Stimulated activated CD8-positive, alpha-beta memory T cell treated with anti-CD3 and anti-CD28 coated beads, Interleukin-15, amount 100 ng/mL, for 4 hours (primary cell): Measurements from ENCODE around the gene MAGED1.

Source experiments
- DNase-seq, 2 donors: peaks; one replicate each; pipeline ENCODE4 v3.0.0-alpha.2; 2020; ENCODE audit warnings: low read depth in 2 of 2

The MAGED1 gene, protein sequence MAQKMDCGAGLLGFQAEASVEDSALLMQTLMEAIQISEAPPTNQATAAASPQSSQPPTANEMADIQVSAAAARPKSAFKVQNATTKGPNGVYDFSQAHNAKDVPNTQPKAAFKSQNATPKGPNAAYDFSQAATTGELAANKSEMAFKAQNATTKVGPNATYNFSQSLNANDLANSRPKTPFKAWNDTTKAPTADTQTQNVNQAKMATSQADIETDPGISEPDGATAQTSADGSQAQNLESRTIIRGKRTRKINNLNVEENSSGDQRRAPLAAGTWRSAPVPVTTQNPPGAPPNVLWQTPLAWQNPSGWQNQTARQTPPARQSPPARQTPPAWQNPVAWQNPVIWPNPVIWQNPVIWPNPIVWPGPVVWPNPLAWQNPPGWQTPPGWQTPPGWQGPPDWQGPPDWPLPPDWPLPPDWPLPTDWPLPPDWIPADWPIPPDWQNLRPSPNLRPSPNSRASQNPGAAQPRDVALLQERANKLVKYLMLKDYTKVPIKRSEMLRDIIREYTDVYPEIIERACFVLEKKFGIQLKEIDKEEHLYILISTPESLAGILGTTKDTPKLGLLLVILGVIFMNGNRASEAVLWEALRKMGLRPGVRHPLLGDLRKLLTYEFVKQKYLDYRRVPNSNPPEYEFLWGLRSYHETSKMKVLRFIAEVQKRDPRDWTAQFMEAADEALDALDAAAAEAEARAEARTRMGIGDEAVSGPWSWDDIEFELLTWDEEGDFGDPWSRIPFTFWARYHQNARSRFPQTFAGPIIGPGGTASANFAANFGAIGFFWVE

GRCh38 chrX:51892921-51893745 lies at the start of gene MAGED1:
Gene MAGED1, plus strand, starts transcription at chrX:51893623. Its CDS starts 682 bp downstream, at chrX:51894305.
- DNase-seq = peak; percentile 46 to 50

- DNase-seq = no peak
These were observed 46.0 kb upstream of the MAGED1 start for GRCh38 chrX:51847463-51847862.

- no peak for DNase-seq
These were observed 41.8 kb upstream of the MAGED1 start for GRCh38 chrX:51851507-51852085.

DNA sequence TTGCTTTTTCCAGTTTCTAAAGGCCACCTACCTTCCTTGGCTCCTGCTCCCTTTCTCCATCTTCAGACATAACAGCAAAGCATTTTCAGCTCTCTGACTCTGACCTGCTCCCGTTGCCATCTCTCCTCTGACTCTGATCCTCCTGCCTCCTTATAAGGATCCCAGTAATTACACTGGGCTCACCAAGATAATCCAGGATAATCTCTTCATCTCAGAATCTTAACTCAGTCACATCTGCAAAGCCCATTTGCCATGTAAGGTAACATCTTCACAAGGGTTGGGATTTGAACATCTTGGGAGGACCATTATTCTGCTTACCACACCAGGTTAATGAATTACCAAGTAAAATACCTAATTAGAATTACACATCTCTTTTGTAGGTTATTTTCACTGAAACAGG lies 41.3 kb upstream of the MAGED1 start:
- DNase-seq = no peak

GRCh38 chrX:51852621-51853020 lies 40.8 kb upstream of the MAGED1 start:
- no peak for DNase-seq

GRCh38 chrX:51853251-51853650 lies 40.2 kb upstream of the MAGED1 start:
- DNase-seq = no peak

- DNase-seq = no peak
These were observed 37.7 kb upstream of the MAGED1 start for GRCh38 chrX:51855698-51856097.

GRCh38 chrX:51857159-51857733 lies 36.2 kb upstream of the MAGED1 start:
- no peak for DNase-seq

DNA sequence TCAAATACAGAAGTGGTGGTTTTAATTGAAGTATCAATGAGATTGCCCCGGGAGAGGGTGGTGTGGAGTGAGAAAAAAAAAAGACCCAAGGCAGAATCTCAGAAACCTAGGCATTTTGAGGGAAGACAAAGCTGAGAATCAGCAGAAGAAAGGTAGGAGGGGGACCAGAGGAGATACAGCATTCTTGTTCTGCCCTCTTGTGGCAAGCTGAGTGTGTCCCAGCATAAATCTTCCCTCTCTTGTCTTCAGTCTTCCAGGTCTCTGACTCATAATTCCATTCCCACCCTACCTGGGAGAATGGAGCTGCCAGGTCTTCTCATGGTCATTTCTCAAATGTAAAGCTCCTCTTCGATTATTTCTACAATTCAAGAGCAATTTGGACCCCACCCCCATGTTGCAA lies 32.7 kb upstream of the MAGED1 start:
- DNase-seq = no peak

DNA sequence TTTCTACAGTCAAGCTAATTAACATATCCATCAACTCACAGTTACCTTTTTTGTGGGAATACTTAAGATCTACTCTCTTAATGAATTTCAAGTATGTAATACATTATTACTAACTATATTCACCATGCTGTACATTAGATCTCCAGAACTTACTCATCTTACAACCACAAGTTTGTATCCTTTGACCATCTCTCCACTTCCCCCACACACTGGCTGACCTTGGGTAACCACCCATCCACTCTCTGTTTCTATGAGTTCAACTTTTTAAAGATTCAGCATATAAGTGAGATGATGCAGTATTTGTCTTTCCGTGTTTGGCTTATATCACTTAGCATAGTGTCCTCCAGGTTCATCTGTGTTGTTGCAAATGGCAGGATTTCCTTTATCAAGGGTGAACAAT lies 30.5 kb upstream of the MAGED1 start:
- no peak for DNase-seq

DNA sequence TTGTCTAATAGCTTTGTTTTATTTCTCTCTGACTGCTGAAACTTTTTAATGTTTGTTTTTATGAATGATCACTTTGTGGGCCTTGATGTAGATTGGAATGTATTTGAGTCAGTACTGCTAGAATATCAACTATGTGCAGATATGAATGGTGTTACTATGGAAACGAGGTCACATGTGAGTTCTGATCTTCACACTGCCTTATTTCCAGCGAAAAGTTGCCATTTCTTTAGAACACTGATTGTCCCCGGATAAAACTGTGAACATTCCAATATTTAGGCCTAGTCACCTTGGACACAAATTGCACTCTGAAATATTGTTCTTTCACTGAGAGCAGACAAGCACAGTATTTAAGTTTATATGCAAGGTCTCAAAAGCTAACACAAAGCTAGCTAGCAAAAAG lies 27.2 kb upstream of the MAGED1 start:
- no peak for DNase-seq

- DNase-seq = no peak
These were observed 25.8 kb upstream of the MAGED1 start for GRCh38 chrX:51867626-51868025.

DNA sequence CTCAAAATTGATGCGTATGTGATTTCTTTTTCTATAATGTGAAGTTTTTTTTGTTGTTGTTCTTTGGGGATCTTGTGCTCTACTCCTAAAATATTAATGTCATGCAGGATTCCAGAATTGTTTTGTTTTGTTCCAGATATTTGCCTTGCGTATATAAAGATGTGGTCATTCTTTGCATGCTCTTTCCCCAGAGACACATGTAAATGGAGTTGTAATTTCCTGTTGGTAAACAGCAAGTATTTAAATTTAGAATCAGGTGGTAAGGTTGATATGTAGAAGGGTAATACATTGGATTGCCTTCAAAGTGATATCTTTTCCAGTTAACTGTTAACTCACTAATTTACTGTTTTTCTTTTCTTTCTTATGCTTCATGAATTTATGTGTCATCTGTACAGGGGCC lies 23.1 kb upstream of the MAGED1 start:
- no peak for DNase-seq

GRCh38 chrX:51874123-51874522 lies 19.3 kb upstream of the MAGED1 start:
- no peak for DNase-seq

DNA sequence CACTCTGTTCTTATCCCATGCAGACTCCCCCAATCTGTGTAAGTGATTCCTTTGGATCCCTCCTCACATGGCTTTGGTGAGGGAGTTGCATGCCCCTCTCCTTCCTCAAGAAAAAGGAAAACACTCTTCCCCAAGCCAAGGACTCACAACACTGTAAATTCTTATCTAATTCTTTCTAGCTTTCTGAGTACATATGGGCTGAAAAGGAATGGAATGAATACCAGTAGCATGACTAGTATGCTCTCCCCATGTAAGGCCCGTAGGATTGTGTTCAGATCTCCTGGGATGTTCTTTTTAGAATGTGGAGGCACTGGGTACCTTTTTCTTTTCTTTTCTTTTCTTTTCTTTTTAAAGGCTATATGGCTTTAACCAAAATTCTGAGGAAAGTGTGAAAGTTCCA lies 17.0 kb upstream of the MAGED1 start:
- no peak for DNase-seq

DNA sequence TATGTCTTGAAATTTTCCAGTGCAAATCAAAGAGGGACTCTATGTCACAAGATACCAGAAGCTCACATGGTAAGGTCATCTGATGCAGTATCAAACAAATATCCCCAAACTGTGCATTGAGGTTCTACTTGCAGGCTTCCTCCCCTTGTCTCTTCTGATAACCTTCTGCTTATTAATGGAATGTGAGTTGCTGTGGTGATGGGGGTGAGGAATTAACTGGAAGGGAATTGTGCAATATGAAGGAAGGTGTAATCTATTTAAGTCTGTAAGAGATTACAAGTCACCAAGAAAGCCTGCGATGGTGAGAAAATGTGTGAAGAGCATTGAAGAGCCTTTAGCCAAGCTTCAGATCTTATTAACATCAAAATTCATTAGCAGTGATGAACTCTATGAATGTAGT lies 15.4 kb upstream of the MAGED1 start:
- no peak for DNase-seq

DNA sequence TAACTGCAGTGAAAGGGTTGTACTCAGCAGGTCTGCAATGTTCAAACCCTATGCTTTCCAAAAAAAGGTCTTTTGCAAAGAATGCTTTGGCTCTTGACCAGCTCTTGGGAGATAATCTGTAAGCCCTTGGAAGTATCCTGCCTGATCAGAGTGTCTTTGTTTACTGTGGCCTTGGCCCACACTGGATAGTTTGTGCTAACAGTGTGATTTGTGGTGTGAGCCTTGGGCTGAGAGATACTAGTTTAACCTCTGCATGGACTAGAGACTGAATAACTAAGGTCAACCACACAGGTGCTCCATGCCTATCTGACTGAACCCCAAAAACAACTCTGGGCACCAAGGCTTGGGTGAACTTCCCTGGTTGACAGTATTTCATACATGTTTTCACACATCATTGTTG lies 3.6 kb upstream of the MAGED1 start:
- no peak for DNase-seq

- no peak for DNase-seq
These were observed 2.2 kb upstream of the MAGED1 start for GRCh38 chrX:51891245-51891644.

GRCh38 chrX:51891821-51892551 lies 1.4 kb upstream of the MAGED1 start:
- DNase-seq = no peak

DNA sequence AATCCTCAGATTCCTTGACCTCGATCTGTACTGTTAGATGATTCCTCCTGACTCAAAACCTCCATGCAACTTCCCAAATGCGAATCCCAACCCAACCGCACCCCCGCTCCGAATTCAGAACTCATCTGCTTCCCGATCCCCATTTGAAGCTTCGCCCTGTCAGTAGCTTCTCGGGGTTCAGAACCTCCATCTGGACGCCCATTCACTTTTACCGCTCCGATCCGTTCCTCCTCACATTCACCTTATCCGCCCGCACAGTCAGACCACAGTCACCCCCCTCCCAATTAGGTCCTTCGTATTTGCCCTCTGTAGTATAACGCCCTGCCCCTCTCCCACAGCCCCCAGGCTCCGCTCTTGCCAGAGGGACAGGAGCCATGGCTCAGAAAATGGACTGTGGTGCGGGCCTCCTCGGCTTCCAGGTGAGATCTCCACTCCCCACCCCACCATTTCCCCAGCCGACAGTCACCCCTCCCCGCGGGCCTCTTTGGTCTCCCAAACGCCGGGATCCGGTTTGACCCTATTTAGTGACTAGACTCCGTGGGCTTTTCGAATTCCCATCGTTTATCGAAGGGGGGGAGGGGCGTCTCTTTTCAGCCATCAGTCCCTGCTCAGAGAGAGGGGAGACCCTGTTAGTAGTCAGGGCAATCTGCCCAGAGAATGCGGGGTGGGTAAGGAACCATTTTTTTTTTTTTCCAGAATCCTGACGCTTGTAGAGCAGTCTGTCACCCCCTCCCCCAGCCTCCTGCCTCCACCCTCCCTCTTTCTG lies 691 bp downstream of the MAGED1 start:
- no peak for DNase-seq
